HEK293 (cell line): ENCODE data around the gene ZNF560.
"Not testable (repeated sequence)": the region's sequence is repeated elsewhere in the genome, so short reads cannot be mapped to it uniquely, and the experiment has no call there.

Source experiments
- MYNN ChIP-seq: fragments of 450-650 bp; formaldehyde crosslinking; IDR thresholded peaks from 2 replicates; pipeline ENCODE4 v1.5.1; 2016; ENCODE audit warnings: missing biosample characterization, missing genetic modification characterization, borderline replicate concordance
- SCRT2 ChIP-seq: fragments of 450-650 bp; formaldehyde crosslinking; IDR thresholded peaks from 2 replicates; pipeline ENCODE4 v1.5.1; 2016; ENCODE audit warnings: missing biosample characterization, missing genetic modification characterization
- ZNF121 ChIP-seq: fragments of 450-650 bp; formaldehyde crosslinking; IDR thresholded peaks from 2 replicates; pipeline ENCODE4 v1.5.1; 2016; ENCODE audit warnings: missing biosample characterization, missing genetic modification characterization
- ZNF24 ChIP-seq: fragments of 450-650 bp; formaldehyde crosslinking; IDR thresholded peaks from 2 replicates; pipeline ENCODE4 v1.5.1; 2016; ENCODE audit warnings: missing biosample characterization, missing genetic modification characterization
- ZNF350 ChIP-seq: fragments of 450-650 bp; formaldehyde crosslinking; IDR thresholded peaks from 2 replicates; pipeline ENCODE4 v1.5.0; 2017; ENCODE audit warnings: missing biosample characterization, mild to moderate bottlenecking, missing genetic modification characterization
- ZNF423 ChIP-seq: fragments of 450-650 bp; formaldehyde crosslinking; IDR thresholded peaks from 2 replicates; pipeline ENCODE4 v1.5.1; 2016; ENCODE audit warnings: missing biosample characterization, missing genetic modification characterization
- ZNF549 ChIP-seq: fragments of 450-650 bp; IDR thresholded peaks from 2 replicates; pipeline ENCODE4 v1.5.1; 2018; ENCODE audit warnings: missing biosample characterization, missing genetic modification characterization, mild to moderate bottlenecking, inconsistent platforms, moderate library complexity
- ZNF561 ChIP-seq: fragments of 450-650 bp; IDR thresholded peaks from 2 replicates; pipeline ENCODE4 v1.5.1; 2018; ENCODE audit warnings: missing biosample characterization, missing genetic modification characterization, borderline replicate concordance
- TF ChIP-seq, protein P1 (sequence below): fragments of 450-650 bp; formaldehyde crosslinking; IDR thresholded peaks from 2 replicates; pipeline ENCODE4 v1.5.1; 2016; ENCODE audit warnings: missing biosample characterization, missing genetic modification characterization
- TF ChIP-seq, protein P2 (sequence below): fragments of 450-650 bp; formaldehyde crosslinking; IDR thresholded peaks from 2 replicates; pipeline ENCODE4 v1.5.1; 2016; ENCODE audit warnings: missing biosample characterization, missing genetic modification characterization
- TF ChIP-seq, protein P3 (sequence below): fragments of 450-650 bp; formaldehyde crosslinking; IDR thresholded peaks from 2 replicates; pipeline ENCODE4 v1.5.1; 2016; ENCODE audit warnings: missing biosample characterization, missing genetic modification characterization

DNA sequence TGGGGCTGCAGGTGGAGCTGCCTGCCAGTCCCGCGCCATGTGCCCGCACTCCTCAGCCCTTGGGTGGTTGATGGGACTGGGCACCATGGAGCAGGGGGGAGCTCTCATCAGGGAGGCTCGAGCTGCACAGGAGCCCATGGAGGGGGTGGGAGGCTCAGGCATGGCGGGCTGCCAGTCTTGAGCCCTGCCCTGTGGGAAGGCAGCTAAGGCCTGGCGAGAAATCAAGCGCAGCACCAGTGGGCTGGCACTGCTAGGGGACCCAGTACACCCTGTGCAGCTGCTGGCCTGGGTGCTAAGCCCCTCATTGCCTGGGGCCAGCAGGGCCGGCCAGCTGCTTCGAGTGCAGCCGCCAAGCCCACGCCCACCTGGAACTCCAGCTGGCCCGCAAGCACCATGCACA, 42.9 kb upstream of the ZNF560 start:
- TF ChIP-seq ZNF24 (tag by site-specific recombination); ZNF121 (tag by site-specific recombination); ZNF549; SCRT2 (tag by site-specific recombination); ZNF350; MYNN (tag by site-specific recombination); ZNF561 (tag by site-specific recombination); ZNF423 (tag by site-specific recombination): not testable (repeated sequence)
- TF ChIP-seq, protein P1, sequence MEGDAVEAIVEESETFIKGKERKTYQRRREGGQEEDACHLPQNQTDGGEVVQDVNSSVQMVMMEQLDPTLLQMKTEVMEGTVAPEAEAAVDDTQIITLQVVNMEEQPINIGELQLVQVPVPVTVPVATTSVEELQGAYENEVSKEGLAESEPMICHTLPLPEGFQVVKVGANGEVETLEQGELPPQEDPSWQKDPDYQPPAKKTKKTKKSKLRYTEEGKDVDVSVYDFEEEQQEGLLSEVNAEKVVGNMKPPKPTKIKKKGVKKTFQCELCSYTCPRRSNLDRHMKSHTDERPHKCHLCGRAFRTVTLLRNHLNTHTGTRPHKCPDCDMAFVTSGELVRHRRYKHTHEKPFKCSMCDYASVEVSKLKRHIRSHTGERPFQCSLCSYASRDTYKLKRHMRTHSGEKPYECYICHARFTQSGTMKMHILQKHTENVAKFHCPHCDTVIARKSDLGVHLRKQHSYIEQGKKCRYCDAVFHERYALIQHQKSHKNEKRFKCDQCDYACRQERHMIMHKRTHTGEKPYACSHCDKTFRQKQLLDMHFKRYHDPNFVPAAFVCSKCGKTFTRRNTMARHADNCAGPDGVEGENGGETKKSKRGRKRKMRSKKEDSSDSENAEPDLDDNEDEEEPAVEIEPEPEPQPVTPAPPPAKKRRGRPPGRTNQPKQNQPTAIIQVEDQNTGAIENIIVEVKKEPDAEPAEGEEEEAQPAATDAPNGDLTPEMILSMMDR (tag by site-specific recombination), result not testable (repeated sequence)
- TF ChIP-seq, protein P2, sequence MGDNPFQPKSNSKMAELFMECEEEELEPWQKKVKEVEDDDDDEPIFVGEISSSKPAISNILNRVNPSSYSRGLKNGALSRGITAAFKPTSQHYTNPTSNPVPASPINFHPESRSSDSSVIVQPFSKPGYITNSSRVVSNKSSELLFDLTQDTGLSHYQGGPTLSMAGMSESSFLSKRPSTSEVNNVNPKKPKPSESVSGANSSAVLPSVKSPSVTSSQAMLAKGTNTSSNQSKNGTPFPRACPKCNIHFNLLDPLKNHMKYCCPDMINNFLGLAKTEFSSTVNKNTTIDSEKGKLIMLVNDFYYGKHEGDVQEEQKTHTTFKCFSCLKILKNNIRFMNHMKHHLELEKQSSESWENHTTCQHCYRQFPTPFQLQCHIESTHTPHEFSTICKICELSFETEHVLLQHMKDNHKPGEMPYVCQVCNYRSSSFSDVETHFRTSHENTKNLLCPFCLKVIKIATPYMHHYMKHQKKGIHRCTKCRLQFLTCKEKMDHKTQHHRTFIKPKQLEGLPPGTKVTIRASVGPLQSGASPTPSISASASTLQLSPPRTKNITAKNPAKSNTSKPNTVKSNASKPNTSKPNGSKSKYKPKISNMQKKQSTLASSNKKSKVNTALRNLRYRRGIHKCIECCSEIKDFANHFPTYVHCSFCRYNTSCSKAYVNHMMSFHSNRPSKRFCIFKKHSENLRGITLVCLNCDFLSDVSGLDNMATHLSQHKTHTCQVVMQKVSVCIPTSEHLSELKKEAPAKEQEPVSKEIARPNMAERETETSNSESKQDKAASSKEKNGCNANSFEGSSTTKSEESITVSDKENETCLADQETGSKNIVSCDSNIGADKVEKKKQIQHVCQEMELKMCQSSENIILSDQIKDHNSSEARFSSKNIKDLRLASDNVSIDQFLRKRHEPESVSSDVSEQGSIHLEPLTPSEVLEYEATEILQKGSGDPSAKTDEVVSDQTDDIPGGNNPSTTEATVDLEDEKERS (tag by site-specific recombination), result not testable (repeated sequence)
- TF ChIP-seq, protein P3, sequence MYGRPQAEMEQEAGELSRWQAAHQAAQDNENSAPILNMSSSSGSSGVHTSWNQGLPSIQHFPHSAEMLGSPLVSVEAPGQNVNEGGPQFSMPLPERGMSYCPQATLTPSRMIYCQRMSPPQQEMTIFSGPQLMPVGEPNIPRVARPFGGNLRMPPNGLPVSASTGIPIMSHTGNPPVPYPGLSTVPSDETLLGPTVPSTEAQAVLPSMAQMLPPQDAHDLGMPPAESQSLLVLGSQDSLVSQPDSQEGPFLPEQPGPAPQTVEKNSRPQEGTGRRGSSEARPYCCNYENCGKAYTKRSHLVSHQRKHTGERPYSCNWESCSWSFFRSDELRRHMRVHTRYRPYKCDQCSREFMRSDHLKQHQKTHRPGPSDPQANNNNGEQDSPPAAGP, result not testable (repeated sequence)
